IMR-90 (cell line): ENCODE measurements around the gene GOLGA1. TPM values are rescaled to one million over a fixed set of nuclear protein-coding genes. Genes with fewer than 3 reads are reported as not detected.

ENCODE experiments used
- ATAC-seq: fragments of 200-7000 bp; cut with Tn5 transposase; 2 replicates; pipeline ENCODE4 v1.9.1; 2020; ENCODE audit warnings: low read depth, mild to moderate bottlenecking, moderate library complexity
- BruUV-seq: library from RNA; stranded (reverse); fragments of 400-500 nt; replicated peaks from 2 replicates; lab custom pipeline; 2021; lab: Mats Ljungman, UMichigan
- CTCF ChIA-PET: fragments of 300-600 bp; formaldehyde crosslinking; extraction: SDS; loops from one replicate; lab custom pipeline; 2021; ENCODE audit warnings: antibody characterized with exemption; lab: Yijun Ruan, JAX
- POLR2A ChIA-PET: fragments of 300-600 bp; sonication (Branson Sonifier 250); formaldehyde crosslinking; loops from one replicate; lab custom pipeline; 2022; ENCODE audit warnings: antibody characterized with exemption; ENCODE audit not compliant: unreplicated experiment; lab: Charles Lee
- DNase-seq: peaks from one replicate; pipeline ENCODE4 v3.0.0; 2013
- H2AFZ ChIP-seq: replicated peaks from 2 replicates; pipeline ENCODE3; 2013; ENCODE audit warnings: low read length, mild to moderate bottlenecking; ENCODE audit not compliant: poor library complexity
- H2AK5ac ChIP-seq: 2 replicates; pipeline ENCODE4 v1.6.1; 2013; ENCODE audit warnings: low read depth, low read length, inconsistent platforms
- H2AK9ac ChIP-seq: replicated peaks from 2 replicates; pipeline ENCODE3; 2013; ENCODE audit warnings: mild to moderate bottlenecking, low read depth, low read length, moderate library complexity; ENCODE audit not compliant: poor library complexity
- H2BK120ac ChIP-seq: 2 replicates; pipeline ENCODE4 v1.6.1; 2013; ENCODE audit warnings: low read depth, low read length, inconsistent platforms
- H2BK15ac ChIP-seq: 3 replicates; pipeline ENCODE4 v1.6.1; 2013; ENCODE audit warnings: low read depth, low read length, inconsistent platforms
- H2BK20ac ChIP-seq: 2 replicates; pipeline ENCODE4 v1.6.1; 2013; ENCODE audit warnings: low read depth, mild to moderate bottlenecking, inconsistent platforms, low read length, moderate library complexity
- H2BK5ac ChIP-seq: 2 replicates; pipeline ENCODE4 v1.6.1; 2013; ENCODE audit warnings: mild to moderate bottlenecking, low read depth, low read length, inconsistent platforms; ENCODE audit not compliant: poor library complexity, severe bottlenecking
- H3K14ac ChIP-seq: replicated peaks from 2 replicates; pipeline ENCODE4 v1.6.1; 2013; ENCODE audit warnings: low read depth, low read length, inconsistent platforms
- H3K18ac ChIP-seq: 2 replicates; pipeline ENCODE4 v1.6.1; 2013; ENCODE audit warnings: low read depth, low read length, control low read depth
- H3K23ac ChIP-seq: 2 replicates; pipeline ENCODE4 v1.6.1; 2013; ENCODE audit warnings: low read depth, low read length, inconsistent platforms
- H3K27ac ChIP-seq: 2 replicates; pipeline ENCODE4 v1.5.1; 2013; ENCODE audit warnings: mild to moderate bottlenecking, control low read depth, low read length; ENCODE audit not compliant: insufficient read depth
- H3K27me3 ChIP-seq: 2 replicates; pipeline ENCODE4 v1.6.1; 2013; ENCODE audit warnings: low read length; ENCODE audit not compliant: control insufficient read depth, insufficient read depth
- H3K36me3 ChIP-seq: 2 replicates; pipeline ENCODE4 v1.6.1; 2013; ENCODE audit warnings: low read length, mixed read lengths; ENCODE audit not compliant: control insufficient read depth, insufficient read depth
- H3K4ac ChIP-seq: 2 replicates; pipeline ENCODE4 v1.6.1; 2013; ENCODE audit warnings: low read depth, low read length, inconsistent platforms
- H3K4me1 ChIP-seq: 2 replicates; pipeline ENCODE4 v1.6.1; 2013; ENCODE audit warnings: low read length, mixed read lengths; ENCODE audit not compliant: control insufficient read depth, insufficient read depth
- H3K4me2 ChIP-seq: 2 replicates; pipeline ENCODE4 v1.6.1; 2013; ENCODE audit warnings: low read depth, mild to moderate bottlenecking, control low read depth, low read length, moderate library complexity
- H3K4me3 ChIP-seq: 2 replicates; pipeline ENCODE4 v1.5.1; 2013; ENCODE audit warnings: low read depth, mild to moderate bottlenecking, control low read depth, low read length, moderate library complexity; ENCODE audit not compliant: insufficient read depth
- H3K56ac ChIP-seq: 2 replicates; pipeline ENCODE4 v1.6.1; 2013; ENCODE audit warnings: low read length, inconsistent platforms; ENCODE audit not compliant: insufficient read depth; ENCODE audit errors: extremely low read depth
- H3K79me1 ChIP-seq, 2 experiments: 2 replicates each; pipeline ENCODE4 v1.6.1; 2013; ENCODE audit warnings: low read length in 2 of 2, inconsistent platforms in 1 of 2, low read depth in 1 of 2
- H3K9ac ChIP-seq: 2 replicates; pipeline ENCODE4 v1.6.1; 2013; ENCODE audit warnings: low read depth, low read length, control low read depth
- H3K9me1 ChIP-seq: 2 replicates; pipeline ENCODE4 v1.6.1; 2013; ENCODE audit warnings: low read length, inconsistent platforms; ENCODE audit not compliant: insufficient read depth
- H3K9me3 ChIP-seq: 2 replicates; pipeline ENCODE4 v1.6.1; 2013; ENCODE audit warnings: low read length; ENCODE audit not compliant: control insufficient read depth, insufficient read depth
- H4K20me1 ChIP-seq: 2 replicates; pipeline ENCODE4 v1.6.1; 2013; ENCODE audit warnings: low read length, inconsistent platforms; ENCODE audit not compliant: insufficient read depth
- H4K5ac ChIP-seq: 2 replicates; pipeline ENCODE4 v1.6.1; 2013; ENCODE audit warnings: mild to moderate bottlenecking, low read depth, low read length, control low read depth
- H4K8ac ChIP-seq, 2 experiments: 2 replicates each; pipeline ENCODE4 v1.6.1; 2013; ENCODE audit warnings: low read depth in 2 of 2, low read length in 2 of 2, control low read depth in 1 of 2, inconsistent platforms in 1 of 2
- H4K91ac ChIP-seq: 2 replicates; pipeline ENCODE4 v1.6.1; 2013; ENCODE audit warnings: low read depth, low read length, inconsistent platforms; ENCODE audit not compliant: insufficient read depth
- BHLHE40 ChIP-seq: fragments of 150-350 bp; IDR thresholded peaks from 2 replicates; pipeline ENCODE4 v1.6.1; 2016; ENCODE audit warnings: mild to moderate bottlenecking, low read depth, low read length
- CEBPB ChIP-seq: IDR thresholded peaks from 2 replicates; pipeline ENCODE4 v1.6.1; 2012; ENCODE audit warnings: low read depth, low read length, improper control_type of control experiment
- CTCF ChIP-seq: conservative IDR thresholded peaks from 2 replicates; pipeline ENCODE4 v1.5.1; 2012; ENCODE audit warnings: mild to moderate bottlenecking, low read depth, low read length, improper control_type of control experiment
- MAFK ChIP-seq: IDR thresholded peaks from 2 replicates; pipeline ENCODE4 v1.6.1; 2012; ENCODE audit warnings: low read depth, low read length, improper control_type of control experiment
- MAZ ChIP-seq: IDR thresholded peaks from 2 replicates; pipeline ENCODE4 v1.6.1; 2012; ENCODE audit warnings: low read depth, mild to moderate bottlenecking, low read length, improper control_type of control experiment, moderate library complexity, borderline replicate concordance
- NFE2L2 ChIP-seq: fragments of 150-350 bp; IDR thresholded peaks from 2 replicates; pipeline ENCODE4 v1.6.1; 2016; ENCODE audit warnings: low read depth, mild to moderate bottlenecking, low read length
- POLR2A ChIP-seq: IDR thresholded peaks from 2 replicates; pipeline ENCODE4 v1.6.1; 2012; ENCODE audit warnings: mild to moderate bottlenecking, low read depth, low read length
- RAD21 ChIP-seq: IDR thresholded peaks from 2 replicates; pipeline ENCODE4 v1.6.1; 2012; ENCODE audit warnings: low read length, improper control_type of control experiment
- RCOR1 ChIP-seq: IDR thresholded peaks from 2 replicates; pipeline ENCODE4 v1.6.1; 2012; ENCODE audit warnings: mild to moderate bottlenecking, low read length, improper control_type of control experiment; ENCODE audit not compliant: insufficient replicate concordance
- RFX5 ChIP-seq: IDR thresholded peaks from 2 replicates; pipeline ENCODE4 v1.8.0; 2012; ENCODE audit warnings: low read depth, mild to moderate bottlenecking, low read length, moderate library complexity
- SMC3 ChIP-seq: fragments of 150-350 bp; IDR thresholded peaks from 2 replicates; pipeline ENCODE4 v1.6.1; 2016; ENCODE audit warnings: low read depth, mild to moderate bottlenecking, antibody characterized with exemption, low read length, moderate library complexity
- USF2 ChIP-seq: fragments of 150-350 bp; IDR thresholded peaks from 2 replicates; pipeline ENCODE4 v1.6.1; 2017; ENCODE audit warnings: mild to moderate bottlenecking, antibody characterized with exemption, low read length, low read depth
- dilution Hi-C: fragments of 300-500 bp; cut with HindIII; formaldehyde crosslinking; loops from one replicate; pipeline ENCODE4 v1.14.3; 2018; ENCODE audit warnings: low sequenced_read_pairs; ENCODE audit not compliant: unreplicated experiment
- in situ Hi-C: fragments of 300-500 bp; cut with MboI; formaldehyde crosslinking; loops from 3 replicates; pipeline ENCODE4 v1.14.3; 2019; ENCODE audit warnings: low sequenced_read_pairs, inconsistent platforms, mixed read lengths
- intact Hi-C: fragments of 100-400 bp; cut with micrococcal nuclease; formaldehyde crosslinking; loops from 2 replicates; pipeline ENCODE4 v1.10.0; 2022
- polyA plus RNA-seq, 3 experiments: library from polyadenylated mRNA; depleted of rRNA; stranded (reverse); fragments of >200 nt; gene quantifications; 2 replicates each; pipeline ENCODE4 v1.2.3, GENCODE V29; 2012; ENCODE audit warnings: low replicate concordance in 1 of 3
- total RNA-seq: library from RNA; depleted of rRNA; stranded (reverse); fragments of >200 nt; gene quantifications from 2 replicates; pipeline ENCODE4 v1.2.3, GENCODE V29; 2012

Gene GOLGA1
- total and polyA plus RNA-seq, 2 of the 4 experiments (the other 2 are of a cell fraction) = 10.6 to 12.7 TPM

GRCh38 chr9:124934290-124934689 lies 6.6 kb downstream of the GOLGA1 start:
- H2BK15ac ChIP-seq = 0 out of 3 replicates have a peak overlapping the region, but pooled peaks have one; percentile 31
- dilution Hi-C loops (no loop called here), in situ Hi-C loops (no loop called here), intact Hi-C loops (no loop called here)
- 0 out of 2 replicates have a peak overlapping the region, but pooled peaks have one; percentile 16 for H2AK5ac ChIP-seq
- H2BK120ac ChIP-seq = peak overlapping the region; percentile 7; the same call in 1 of the 2 replicates
- H3K27ac ChIP-seq = no peak overlapping the region
- ChIA-PET CTCF (no interaction called here), POLR2A (no interaction called here)
- peak; percentile 73 for DNase-seq
- peak overlapping the region; percentile 45 for H2AFZ ChIP-seq
- H3K79me1 ChIP-seq = peaks cover 9 to 10% of the 10 kb centered on the region in 2 experiments; a peak in 3 of 4 replicates
- no peaks in the 10 kb centered on the region for H3K27me3 ChIP-seq
- H3K14ac ChIP-seq = peak overlapping the region; percentile 24; the same call in 1 of the 2 replicates
- H3K23ac ChIP-seq = no peak overlapping the region
- H2BK5ac ChIP-seq = peak overlapping the region; percentile 44
- peak; percentile 96 for ATAC-seq
- peak overlapping the region in 1 of 2 experiments; percentile 48; a peak in 2 of 4 replicates for H4K8ac ChIP-seq
- peak overlapping the region; percentile 83; the same call in 1 of the 2 replicates for H3K4ac ChIP-seq
- H4K20me1 ChIP-seq = no peaks in the 10 kb centered on the region
- H3K9ac ChIP-seq = no peak overlapping the region
- no peak overlapping the region for H4K5ac ChIP-seq
- peaks cover 3% of the 10 kb centered on the region for H3K4me1 ChIP-seq
- TF ChIP-seq USF2 = no peak
- TF ChIP-seq NFE2L2 = no peak
- no peak for TF ChIP-seq RAD21
- no peak for TF ChIP-seq BHLHE40
- no peak for TF ChIP-seq POLR2A
- TF ChIP-seq CEBPB = no peak
- no peak for TF ChIP-seq MAZ
- TF ChIP-seq RCOR1 = no peak
- no peak for TF ChIP-seq SMC3
- TF ChIP-seq CTCF = no peak
- no peak for TF ChIP-seq MAFK
- TF ChIP-seq RFX5 = no peak
- H3K56ac ChIP-seq = no peak overlapping the region
- peaks cover 9% of the 10 kb centered on the region for H3K36me3 ChIP-seq
- no peak overlapping the region for H4K91ac ChIP-seq
- no peaks in the 10 kb centered on the region for H3K9me3 ChIP-seq
- no peak overlapping the region for H3K4me3 ChIP-seq
- H2BK20ac ChIP-seq = 0 out of 2 replicates have a peak overlapping the region, but pooled peaks have one; percentile 16
- no peak overlapping the region for H2AK9ac ChIP-seq
- no TSS peak for BruUV-seq
- no peak overlapping the region for H3K18ac ChIP-seq
- peaks cover 2% of the 10 kb centered on the region; the same call in 1 of the 2 replicates for H3K9me1 ChIP-seq
- H3K4me2 ChIP-seq = no peak overlapping the region
